Smooth muscle cell (in vitro differentiated cells): ENCODE results near the gene B4GALT1. TPM values are rescaled to one million over a fixed set of nuclear protein-coding genes. Genes with fewer than 3 reads are reported as not detected.
A peak's percentile ranks its signal among the peaks of the same experiment; 100 is the strongest.

Experiments used
- DNase-seq: peaks from one replicate; lab custom pipeline; 2025; ENCODE audit not compliant: unreplicated experiment; lab: John Stamatoyannopoulos, UW
- H2AFZ ChIP-seq: fragments of 200-600 bp; sonication (generic); 2 replicates; pipeline ENCODE4 v1.6.0; 2016; ENCODE audit warnings: antibody characterized with exemption, low read depth, mild to moderate bottlenecking
- H3F3A ChIP-seq: fragments of 200-600 bp; sonication (generic); 2 replicates; pipeline ENCODE4 v1.6.0; 2017; ENCODE audit warnings: antibody characterized with exemption, low read depth
- H3K27ac ChIP-seq: fragments of 200-600 bp; sonication (generic); 2 replicates; pipeline ENCODE4 v1.5.1; 2016; ENCODE audit warnings: low read depth, mild to moderate bottlenecking
- H3K27me3 ChIP-seq: fragments of 200-600 bp; sonication (generic); 2 replicates; pipeline ENCODE4 v1.6.1; 2016; ENCODE audit warnings: low read depth, mild to moderate bottlenecking
- H3K36me3 ChIP-seq: fragments of 200-600 bp; sonication (generic); 2 replicates; pipeline ENCODE4 v1.5.1; 2016; ENCODE audit warnings: low read depth
- H3K4me1 ChIP-seq: fragments of 200-600 bp; sonication (generic); 2 replicates; pipeline ENCODE4 v1.5.1; 2016; ENCODE audit warnings: low read depth
- H3K4me2 ChIP-seq: fragments of 200-600 bp; sonication (generic); 2 replicates; pipeline ENCODE4 v1.6.0; 2016; ENCODE audit warnings: mild to moderate bottlenecking
- H3K4me3 ChIP-seq: fragments of 200-600 bp; sonication (generic); 2 replicates; pipeline ENCODE4 v1.5.1; 2016; ENCODE audit warnings: mild to moderate bottlenecking
- H3K79me2 ChIP-seq: fragments of 200-600 bp; sonication (generic); 2 replicates; pipeline ENCODE4 v1.6.0; 2016; ENCODE audit warnings: low read depth, mild to moderate bottlenecking
- H3K9ac ChIP-seq: fragments of 200-600 bp; sonication (generic); 2 replicates; pipeline ENCODE4 v1.6.0; 2016; ENCODE audit warnings: low read depth
- H3K9me3 ChIP-seq: fragments of 200-600 bp; sonication (generic); replicated peaks from 2 replicates; pipeline ENCODE4 v1.5.1; 2016; ENCODE audit warnings: low read depth
- H4K20me1 ChIP-seq: fragments of 200-600 bp; sonication (generic); 2 replicates; pipeline ENCODE4 v1.6.0; 2016; ENCODE audit warnings: low read depth
- WGBS: methylation state at CpG from one replicate; pipeline ENCODE4 v1.1.7; 2016; ENCODE audit warnings: low lambda C conversion rate; 5-methylcytosine and 5-hydroxymethylcytosine counted together
- polyA plus RNA-seq: library from polyadenylated mRNA; unstranded; fragments of >200 nt; fragmentation: Nextera tagmentation; extraction: Ambion mirVana; gene quantifications from 2 replicates; pipeline ENCODE4 v1.2.1, GENCODE V29; 2016
- total RNA-seq: library from RNA; depleted of rRNA; stranded (reverse); fragments of >200 nt; gene quantifications from 2 replicates; pipeline ENCODE4 v1.2.3, GENCODE V29; 2014
- TF ChIP-seq, protein P1 (sequence below): fragments of 200-600 bp; sonication (generic); IDR thresholded peaks from 2 replicates; pipeline ENCODE4 v1.5.1; 2017; ENCODE audit warnings: borderline replicate concordance, mild to moderate bottlenecking, antibody characterized with exemption; ENCODE audit not compliant: insufficient read depth, poor library complexity, severe bottlenecking

Gene B4GALT1
- total and polyA plus RNA-seq, 2 experiments from 2014 or later: 49.2 to 56.3 TPM

- H3K4me1 ChIP-seq: peaks cover 5% of the 10 kb centered on the region
- H3K27me3 ChIP-seq: no peaks in the 10 kb centered on the region
- no peak overlapping the region for H2AFZ ChIP-seq
- H3K9me3 ChIP-seq: no peaks in the 10 kb centered on the region
- H3K4me3 ChIP-seq: no peak overlapping the region
- H3K9ac ChIP-seq: peak overlapping the region; percentile 72
- peak overlapping the region; percentile 57 for H3K4me2 ChIP-seq
- H3K36me3 ChIP-seq: no peaks in the 10 kb centered on the region
- TF ChIP-seq, protein P1, sequence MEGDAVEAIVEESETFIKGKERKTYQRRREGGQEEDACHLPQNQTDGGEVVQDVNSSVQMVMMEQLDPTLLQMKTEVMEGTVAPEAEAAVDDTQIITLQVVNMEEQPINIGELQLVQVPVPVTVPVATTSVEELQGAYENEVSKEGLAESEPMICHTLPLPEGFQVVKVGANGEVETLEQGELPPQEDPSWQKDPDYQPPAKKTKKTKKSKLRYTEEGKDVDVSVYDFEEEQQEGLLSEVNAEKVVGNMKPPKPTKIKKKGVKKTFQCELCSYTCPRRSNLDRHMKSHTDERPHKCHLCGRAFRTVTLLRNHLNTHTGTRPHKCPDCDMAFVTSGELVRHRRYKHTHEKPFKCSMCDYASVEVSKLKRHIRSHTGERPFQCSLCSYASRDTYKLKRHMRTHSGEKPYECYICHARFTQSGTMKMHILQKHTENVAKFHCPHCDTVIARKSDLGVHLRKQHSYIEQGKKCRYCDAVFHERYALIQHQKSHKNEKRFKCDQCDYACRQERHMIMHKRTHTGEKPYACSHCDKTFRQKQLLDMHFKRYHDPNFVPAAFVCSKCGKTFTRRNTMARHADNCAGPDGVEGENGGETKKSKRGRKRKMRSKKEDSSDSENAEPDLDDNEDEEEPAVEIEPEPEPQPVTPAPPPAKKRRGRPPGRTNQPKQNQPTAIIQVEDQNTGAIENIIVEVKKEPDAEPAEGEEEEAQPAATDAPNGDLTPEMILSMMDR: no peak
- H4K20me1 ChIP-seq: no peaks in the 10 kb centered on the region
- WGBS: 69% methylated on average over 5 of the region's 5 CpGs
- DNase-seq: no peak
- peaks cover 8% of the 10 kb centered on the region for H3F3A ChIP-seq
- H3K79me2 ChIP-seq: no peaks in the 10 kb centered on the region
- peak overlapping the region; percentile 94 for H3K27ac ChIP-seq
Measured at GRCh38 chr9:33107762-33108161, 59.4 kb downstream of the B4GALT1 start.

DNA sequence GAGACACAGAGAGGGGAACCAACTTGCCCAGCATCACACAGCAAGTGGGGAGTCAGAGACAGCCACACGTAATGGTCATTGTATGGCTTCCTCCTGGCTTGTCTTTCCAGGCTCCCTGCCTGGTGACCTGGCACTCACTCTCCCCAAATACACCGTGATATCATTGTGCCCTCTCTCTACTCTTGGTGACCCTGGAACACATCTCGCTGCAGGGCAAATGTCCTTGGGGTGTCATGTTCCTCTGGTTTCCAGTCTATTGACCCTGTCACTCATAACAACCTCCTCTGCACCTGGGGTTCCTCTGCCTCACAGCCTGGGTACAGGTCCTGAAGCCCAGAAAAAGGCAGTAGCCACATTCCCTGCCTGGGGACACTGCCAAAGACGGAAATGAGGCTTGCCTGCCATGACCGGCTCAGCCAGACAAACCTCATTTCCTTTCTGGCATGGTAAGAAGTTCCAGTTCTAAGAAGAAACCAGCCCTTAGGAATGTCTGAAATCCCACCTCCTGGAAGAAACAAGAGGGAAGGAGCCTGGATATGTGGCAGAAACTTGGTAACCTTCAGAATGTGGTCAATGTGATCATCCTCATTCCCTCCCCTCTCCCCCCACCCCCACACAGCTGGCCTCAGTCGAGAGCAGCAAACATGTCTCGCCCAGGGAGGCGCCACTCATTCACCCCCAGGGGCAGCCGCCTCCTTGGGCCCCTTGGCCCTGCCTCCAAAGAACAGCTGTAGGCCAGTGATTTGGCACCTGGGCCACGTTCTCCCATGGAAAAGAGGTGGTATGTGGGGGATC, 60.1 kb downstream of the B4GALT1 start:
- H3K36me3 ChIP-seq: no peaks in the 10 kb centered on the region
- H3K79me2 ChIP-seq: no peaks in the 10 kb centered on the region
- H3K4me1 ChIP-seq: peaks cover 5% of the 10 kb centered on the region
- H3K4me3 ChIP-seq: no peak overlapping the region
- H3K9me3 ChIP-seq: no peaks in the 10 kb centered on the region
- H3K9ac ChIP-seq: peak overlapping the region; percentile 72
- TF ChIP-seq, protein P1: no peak
- WGBS: 48% methylated on average over 8 of the region's 10 CpGs
- no peaks in the 10 kb centered on the region for H4K20me1 ChIP-seq
- H3F3A ChIP-seq: peaks cover 8% of the 10 kb centered on the region
- DNase-seq: no peak
- H2AFZ ChIP-seq: no peak overlapping the region
- H3K27me3 ChIP-seq: no peaks in the 10 kb centered on the region
- peak overlapping the region; percentile 94 for H3K27ac ChIP-seq
- peak overlapping the region; percentile 57 for H3K4me2 ChIP-seq

GRCh38 chr9:33106372-33106771, 60.8 kb downstream of the B4GALT1 start:
- Histone ChIP-seq H3K9me3 (no peaks in the 10 kb centered on the region), H3K4me3 (no peak overlapping the region), H3K4me1 (peaks cover 5% of the 10 kb centered on the region), H4K20me1 (no peaks in the 10 kb centered on the region), H3F3A (peaks cover 8% of the 10 kb centered on the region), H3K79me2 (no peaks in the 10 kb centered on the region), H3K9ac (peak overlapping the region; percentile 14), H3K4me2 (no peak overlapping the region), H3K36me3 (no peaks in the 10 kb centered on the region), H3K27me3 (no peaks in the 10 kb centered on the region), H3K27ac (peak overlapping the region; percentile 94), H2AFZ (no peak overlapping the region)
- 97% methylated on average over 4 of the region's 4 CpGs for WGBS
- no peak for DNase-seq
- TF ChIP-seq, protein P1: no peak

DNA sequence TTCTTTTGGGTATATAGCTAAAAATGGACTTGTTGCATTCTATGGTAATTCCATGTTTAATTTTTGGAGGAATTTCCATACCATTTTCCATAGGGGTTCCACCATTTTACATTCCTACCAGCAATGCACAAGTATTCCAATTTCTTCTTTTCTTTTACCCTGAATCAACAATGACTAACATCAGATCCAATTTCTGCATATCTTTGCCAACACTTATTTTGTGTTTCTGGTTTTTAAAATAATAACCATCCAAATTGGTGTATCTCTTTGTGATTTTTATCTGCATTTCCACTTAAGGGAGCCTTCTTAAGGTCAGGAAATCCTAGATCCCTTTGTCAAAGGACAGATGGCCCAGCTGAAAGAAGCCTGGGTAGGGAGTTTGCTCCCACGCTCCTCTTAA, 61.2 kb downstream of the B4GALT1 start:
- no peaks in the 10 kb centered on the region for H3K9me3 ChIP-seq
- peak overlapping the region; percentile 94 for H3K27ac ChIP-seq
- no peaks in the 10 kb centered on the region for H3K79me2 ChIP-seq
- peaks cover 8% of the 10 kb centered on the region for H3F3A ChIP-seq
- no peaks in the 10 kb centered on the region for H3K36me3 ChIP-seq
- no peaks in the 10 kb centered on the region for H4K20me1 ChIP-seq
- 94% methylated on average over 1 of the region's 1 CpG for WGBS
- no peak overlapping the region for H3K9ac ChIP-seq
- no peak overlapping the region for H3K4me2 ChIP-seq
- no peak for DNase-seq
- H3K27me3 ChIP-seq: no peaks in the 10 kb centered on the region
- TF ChIP-seq, protein P1: no peak
- peaks cover 5% of the 10 kb centered on the region for H3K4me1 ChIP-seq
- no peak overlapping the region for H3K4me3 ChIP-seq
- H2AFZ ChIP-seq: no peak overlapping the region
